ENCODE data around the gene HGFAC. TPM values are rescaled to one million over a fixed set of nuclear protein-coding genes. Genes with fewer than 3 reads are reported as not detected.

Gene HGFAC
- total and polyA plus RNA-seq, 10 of the 15 experiments (the other 5 are each of a cell fraction or from before 2014, with no cell fraction given): 0.38 TPM; not detected in 9

- no peaks in the 10 kb centered on the region for H3K4me1 ChIP-seq (ENCODE audit: control insufficient read depth, insufficient read depth, low read length)
- ChIA-PET SMC1A (ENCODE audit: uncharacterized antibody, unreplicated experiment) (interaction anchor here (1.1 kb wide), 1 partner anchor 124 kb away, joined by 3 read pairs; no protein-coding TSS in a partner anchor), CTCF (interaction anchor here (2.2 kb wide), 1 partner anchor 10 kb away, joined by 5 read pairs; no protein-coding TSS in a partner anchor), RAD21 (ENCODE audit: unreplicated experiment) (no interaction called here), POLR2A (no interaction called here)
- no peaks in the 10 kb centered on the region for H4K20me1 ChIP-seq (ENCODE audit: control insufficient read depth, insufficient read depth)
- H3K79me2 ChIP-seq (ENCODE audit: control insufficient read depth, insufficient read depth, low read length): no peaks in the 10 kb centered on the region
- no peak overlapping the region for H2AFZ ChIP-seq (ENCODE audit: control insufficient read depth, low read depth, low read length)
- FAIRE-seq: no peak
- in situ Hi-C loops (cut with MboI): no loop called here
- H3K9ac ChIP-seq (ENCODE audit: control insufficient read depth, insufficient read depth, low read length): no peak overlapping the region
- intact Hi-C loops (cut with micrococcal nuclease; ENCODE audit: unreplicated experiment): no loop called here
- no peak for TF ChIP-seq ZBTB4 (CRISPR knock-in tag; IDR thresholded peaks at IDR 0.05)
- no peak for TF ChIP-seq SREBF2 (IDR thresholded peaks at IDR 0.05; ENCODE audit: low read length)
- TF ChIP-seq NRF1 (conservative IDR thresholded peaks at IDR 0.05; ENCODE audit: low read depth, low read length): no peak
- no peak for TF ChIP-seq BCLAF1 (IDR thresholded peaks at IDR 0.05)
- TF ChIP-seq RBBP5 (conservative IDR thresholded peaks at IDR 0.05): no peak
- no peak for TF ChIP-seq PAX8 (IDR thresholded peaks at IDR 0.05)
- 26% methylated on average over 25 of the region's 25 CpGs for WGBS (ENCODE audit: insufficient coverage, insufficient replicate concordance, low lambda C conversion rate, missing lambda C conversion rate)
- ATAC-seq: no peak
- H3K27me3 ChIP-seq (replicated peaks in 1 of 2; ENCODE audit: control insufficient read depth in 2 of 2, insufficient read depth in 2 of 2, low read length in 1 of 2): no peaks in the 10 kb centered on the region; a peak in 1 of 4 replicates
- H3K36me3 ChIP-seq (ENCODE audit: control insufficient read depth in 2 of 2, insufficient read depth in 2 of 2, low read length in 1 of 2): no peaks in the 10 kb centered on the region
- no peak overlapping the region for H3K27ac ChIP-seq (ENCODE audit: control insufficient read depth, insufficient read depth)
- H3K9me3 ChIP-seq (replicated peaks; ENCODE audit: control insufficient read depth, insufficient read depth, low read length): no peaks in the 10 kb centered on the region; the same call in 2 of the 3 replicates
- no peak overlapping the region for H3K4me2 ChIP-seq (ENCODE audit: control insufficient read depth, insufficient read depth)
- no TSS peak for BruUV-seq (replicated peaks)
- DNase-seq (ENCODE audit: low read depth, low spot score): no peak
- H3K4me3 ChIP-seq: no peak overlapping the region
These were observed 28.7 kb downstream of the HGFAC start for GRCh38 chr4:3470244-3471097.

Data from GM12878 (cell line).